ENCODE data around the gene DTNBP1.

The DTNBP1 gene

GRCh38 chr6:15556711-15557110 lies 106.1 kb downstream of the DTNBP1 start:
- no peak overlapping the region for H3K4me3 ChIP-seq (ENCODE audit: low read depth, low read length)
- H3K4me1 ChIP-seq (ENCODE audit: control insufficient read depth, insufficient read depth, low read length) = peaks cover 4% of the 10 kb centered on the region; the same call in 1 of the 2 replicates
- H3K36me3 ChIP-seq (ENCODE audit: control insufficient read depth in 2 of 2, insufficient read depth in 1 of 2, low read length in 2 of 2) = no peaks in the 10 kb centered on the region
- no peak overlapping the region for H3K27ac ChIP-seq (ENCODE audit: extremely low read depth, low read depth, low read length)
- no peaks in the 10 kb centered on the region for H3K9me3 ChIP-seq (ENCODE audit: control insufficient read depth, insufficient read depth, low read depth, low read length)
- ChIA-PET POLR2A (no interaction called here), CTCF (interaction anchor here (0.6 kb wide), 1 partner anchor 10 kb away, joined by 3 read pairs; no protein-coding TSS in a partner anchor)
- TF ChIP-seq SCRT2 (tag by site-specific recombination; IDR thresholded peaks at IDR 0.05) (peak; percentile 50; the same call in 1 of the 2 replicates), SCRT1 (tag by site-specific recombination; IDR thresholded peaks at IDR 0.05; ENCODE audit: borderline replicate concordance) (peak; percentile 64; the same call in 1 of the 2 replicates), ZNF76 (tag by site-specific recombination; IDR thresholded peaks at IDR 0.05; ENCODE audit: borderline replicate concordance, low read depth) (no peak), ZBTB17 (tag by site-specific recombination; IDR thresholded peaks at IDR 0.05) (no peak)

GRCh38 chr6:15555101-15556038 lies 107.5 kb downstream of the DTNBP1 start:
- Histone ChIP-seq H3K36me3 (ENCODE audit: control insufficient read depth in 2 of 2, insufficient read depth in 1 of 2, low read length in 2 of 2) (no peaks in the 10 kb centered on the region), H3K4me1 (ENCODE audit: control insufficient read depth, insufficient read depth, low read length) (peaks cover 7% of the 10 kb centered on the region; the same call in 1 of the 2 replicates), H3K9me3 (ENCODE audit: control insufficient read depth, insufficient read depth, low read depth, low read length) (no peaks in the 10 kb centered on the region), H3K27ac (ENCODE audit: extremely low read depth, low read depth, low read length) (no peak overlapping the region), H3K4me3 (ENCODE audit: low read depth, low read length) (no peak overlapping the region)
- CTCF ChIA-PET = interaction anchor here (0.6 kb wide), 1 partner anchor 35 kb away, joined by 4 read pairs; no protein-coding TSS in a partner anchor
- TF ChIP-seq ZNF394 (tag by site-specific recombination; IDR thresholded peaks at IDR 0.05; ENCODE audit: borderline replicate concordance) (peak; percentile 45; the same call in 1 of the 2 replicates), ZNF626 (tag by site-specific recombination; IDR thresholded peaks at IDR 0.05) (no peak)
- POLR2A ChIA-PET = no interaction called here

- no peak for TF ChIP-seq HIC1 (tag by site-specific recombination; IDR thresholded peaks at IDR 0.05)
- no peak for TF ChIP-seq ZNF549 (tag by site-specific recombination; IDR thresholded peaks at IDR 0.05)
- no peak for TF ChIP-seq IKZF3 (tag by site-specific recombination; IDR thresholded peaks at IDR 0.05)
- no peak for TF ChIP-seq ZNF223 (tag by site-specific recombination; IDR thresholded peaks at IDR 0.05)
- no peak for TF ChIP-seq ZBTB48 (tag by site-specific recombination; IDR thresholded peaks at IDR 0.05)
- no peak for TF ChIP-seq ZNF174 (tag by site-specific recombination; IDR thresholded peaks at IDR 0.05)
- TF ChIP-seq ZNF155 (tag by site-specific recombination; IDR thresholded peaks at IDR 0.05) = no peak
- no peak for TF ChIP-seq ZNF266 (tag by site-specific recombination; IDR thresholded peaks at IDR 0.05; ENCODE audit: low read depth)
- no peak for TF ChIP-seq ZNF426 (tag by site-specific recombination; IDR thresholded peaks at IDR 0.05)
- no peak for TF ChIP-seq ZNF2 (tag by site-specific recombination; IDR thresholded peaks at IDR 0.05)
- no peaks in the 10 kb centered on the region for H3K9me3 ChIP-seq (ENCODE audit: control insufficient read depth, insufficient read depth, low read depth, low read length)
- H3K27ac ChIP-seq (ENCODE audit: extremely low read depth, low read depth, low read length) = no peak overlapping the region
- POLR2A ChIA-PET = no interaction called here
- no peak overlapping the region for H3K4me3 ChIP-seq (ENCODE audit: low read depth, low read length)
- CTCF ChIA-PET = interaction anchor here (0.6 to 1.0 kb wide), 2 partner anchors 35 to 652 kb away, joined by 3 to 4 read pairs; no protein-coding TSS in a partner anchor
- H3K4me1 ChIP-seq (ENCODE audit: control insufficient read depth, insufficient read depth, low read length) = peaks cover 7% of the 10 kb centered on the region; the same call in 1 of the 2 replicates
- no peaks in the 10 kb centered on the region for H3K36me3 ChIP-seq (ENCODE audit: control insufficient read depth in 2 of 2, insufficient read depth in 1 of 2, low read length in 2 of 2)
Observed at GRCh38 chr6:15554728-15555100, 108.1 kb downstream of the DTNBP1 start.

All from HEK293 (cell line).